ENCODE data around the gene KRTAP10-2. TPM values are rescaled to one million over a fixed set of nuclear protein-coding genes. Genes with fewer than 3 reads are reported as not detected.

KRTAP10-2 gene
- total and polyA plus RNA-seq, 9 of the 15 experiments (the other 6 are each of a cell fraction or from before 2014, with no cell fraction given) = not detected

GRCh38 chr21:44593598-44594405 is 42.5 kb upstream of the KRTAP10-2 start (continued):
- TF ChIP-seq REST (IDR thresholded peaks at IDR 0.05; ENCODE audit: borderline replicate concordance) (peak; percentile 99), REST (CRISPR knock-in tag; IDR thresholded peaks at IDR 0.05; ENCODE audit: low read depth) (no peak), KDM1A (IDR thresholded peaks at IDR 0.05) (peak; percentile 72 to 84), TSHZ1 (CRISPR knock-in tag; IDR thresholded peaks at IDR 0.05) (no peak), HMGXB4 (CRISPR knock-in tag; IDR thresholded peaks at IDR 0.05) (no peak), MYC (IDR thresholded peaks at IDR 0.05; ENCODE audit: low read depth, low read length) (peak; percentile 21; the same call in 1 of the 2 replicates), MYC (CRISPR knock-in tag; IDR thresholded peaks at IDR 0.05; ENCODE audit: borderline replicate concordance, low read depth) (no peak), ZNF277 (CRISPR knock-in tag; IDR thresholded peaks at IDR 0.05; ENCODE audit: borderline replicate concordance) (no peak), CREB1 (IDR thresholded peaks at IDR 0.05) (no peak), CREB1 (CRISPR knock-in tag; IDR thresholded peaks at IDR 0.05) (peak; percentile 41)

Measured in K562 (cell line).